Measurements from ENCODE around the gene BTN3A1. TPM values are rescaled to one million over a fixed set of nuclear protein-coding genes. Genes with fewer than 3 reads are reported as not detected.

BTN3A1 gene
- total and polyA plus RNA-seq, 2 of the 8 experiments (the other 6 are each of a cell fraction or from before 2014, with no cell fraction given): 4.7 to 5.6 TPM

- no peak for TF ChIP-seq SP4 (IDR thresholded peaks at IDR 0.05; ENCODE audit: low read length)
- no peak for TF ChIP-seq RFX5 (IDR thresholded peaks at IDR 0.05; ENCODE audit: borderline replicate concordance, low read depth, low read length)
- TF ChIP-seq SIRT6 (IDR thresholded peaks at IDR 0.05; ENCODE audit: low read length): no peak
- TF ChIP-seq SUZ12 (IDR thresholded peaks at IDR 0.05; ENCODE audit: low read length): no peak
- TF ChIP-seq TEAD4 (IDR thresholded peaks at IDR 0.05; ENCODE audit: low read depth, low read length): no peak
- TF ChIP-seq EP300 (IDR thresholded peaks at IDR 0.05; ENCODE audit: borderline replicate concordance in 1 of 2, low read depth in 2 of 2, low read length in 2 of 2): no peak
- TF ChIP-seq GABPA (IDR thresholded peaks at IDR 0.05; ENCODE audit: borderline replicate concordance, insufficient read depth, low read length): no peak
- no peak for TF ChIP-seq RXRA (IDR thresholded peaks at IDR 0.05; ENCODE audit: insufficient read depth, low read depth, low read length)
Measured at GRCh38 chr6:26392932-26393636, 9.0 kb upstream of the BTN3A1 start (continued).

Measured in H1 (cell line).